ENCODE results near the gene WWTR1.

WWTR1 gene

GRCh38 chr3:149619136-149619535 lies 38.7 kb downstream of the WWTR1 start:
- Histone ChIP-seq H3K4me3 (ENCODE audit: low read depth in 1 of 2, low read length in 2 of 2) (no peak overlapping the region), H3K9me3 (ENCODE audit: low read length) (no peaks in the 10 kb centered on the region), H3K27me3 (ENCODE audit: control insufficient read depth in 1 of 2, insufficient read depth in 2 of 2, low read length in 2 of 2) (no peaks in the 10 kb centered on the region), H3K27ac (ENCODE audit: low read depth, low read length) (no peak overlapping the region), H3K9ac (ENCODE audit: low read length) (no peak overlapping the region), H3K36me3 (ENCODE audit: insufficient read depth, low read length) (no peaks in the 10 kb centered on the region), H3K4me1 (ENCODE audit: insufficient read depth, low read length) (peaks cover 72% of the 10 kb centered on the region)

- Histone ChIP-seq H3K9ac (ENCODE audit: low read length) (no peak overlapping the region), H3K4me3 (ENCODE audit: low read depth in 1 of 2, low read length in 2 of 2) (no peak overlapping the region), H3K27ac (ENCODE audit: low read depth, low read length) (no peak overlapping the region)
These were observed 39.4 kb downstream of the WWTR1 start for GRCh38 chr3:149618151-149619123.

GRCh38 chr3:149615731-149616221 lies 42.0 kb downstream of the WWTR1 start:
- Histone ChIP-seq H3K27ac (ENCODE audit: low read depth, low read length) (no peak overlapping the region), H3K27me3 (ENCODE audit: control insufficient read depth in 1 of 2, insufficient read depth in 2 of 2, low read length in 2 of 2) (no peaks in the 10 kb centered on the region), H3K4me3 (ENCODE audit: low read depth in 1 of 2, low read length in 2 of 2) (no peak overlapping the region), H3K4me1 (ENCODE audit: insufficient read depth, low read length) (peaks cover 81% of the 10 kb centered on the region), H3K9me3 (ENCODE audit: low read length) (no peaks in the 10 kb centered on the region), H3K9ac (ENCODE audit: low read length) (no peak overlapping the region), H3K36me3 (ENCODE audit: insufficient read depth, low read length) (no peaks in the 10 kb centered on the region)

More at GRCh38 chr3:149618151-149619123, 39.4 kb downstream of the WWTR1 start:
- Histone ChIP-seq H3K27me3 (ENCODE audit: control insufficient read depth in 1 of 2, insufficient read depth in 2 of 2, low read length in 2 of 2) (no peaks in the 10 kb centered on the region), H3K4me1 (ENCODE audit: insufficient read depth, low read length) (peaks cover 71% of the 10 kb centered on the region), H3K9me3 (ENCODE audit: low read length) (no peaks in the 10 kb centered on the region), H3K36me3 (ENCODE audit: insufficient read depth, low read length) (no peaks in the 10 kb centered on the region)

GRCh38 chr3:149613988-149614387 lies 43.8 kb downstream of the WWTR1 start:
- no peaks in the 10 kb centered on the region for H3K36me3 ChIP-seq (ENCODE audit: insufficient read depth, low read length)
- no peak overlapping the region for H3K27ac ChIP-seq (ENCODE audit: low read depth, low read length)
- H3K9ac ChIP-seq (ENCODE audit: low read length): no peak overlapping the region
- H3K4me1 ChIP-seq (ENCODE audit: insufficient read depth, low read length): peaks cover 78% of the 10 kb centered on the region
- no peak overlapping the region for H3K4me3 ChIP-seq (ENCODE audit: low read depth in 1 of 2, low read length in 2 of 2)
- no peaks in the 10 kb centered on the region for H3K9me3 ChIP-seq (ENCODE audit: low read length)
- H3K27me3 ChIP-seq (ENCODE audit: control insufficient read depth in 1 of 2, insufficient read depth in 2 of 2, low read length in 2 of 2): no peaks in the 10 kb centered on the region

GRCh38 chr3:149612456-149612855 lies 45.4 kb downstream of the WWTR1 start:
- Histone ChIP-seq H3K9me3 (ENCODE audit: low read length) (no peaks in the 10 kb centered on the region), H3K27me3 (ENCODE audit: control insufficient read depth in 1 of 2, insufficient read depth in 2 of 2, low read length in 2 of 2) (no peaks in the 10 kb centered on the region), H3K36me3 (ENCODE audit: insufficient read depth, low read length) (no peaks in the 10 kb centered on the region), H3K4me1 (ENCODE audit: insufficient read depth, low read length) (peaks cover 66% of the 10 kb centered on the region), H3K27ac (ENCODE audit: low read depth, low read length) (no peak overlapping the region), H3K4me3 (ENCODE audit: low read depth in 1 of 2, low read length in 2 of 2) (no peak overlapping the region), H3K9ac (ENCODE audit: low read length) (no peak overlapping the region)

GRCh38 chr3:149611149-149611548 lies 46.7 kb downstream of the WWTR1 start:
- Histone ChIP-seq H3K27ac (ENCODE audit: low read depth, low read length) (no peak overlapping the region), H3K4me1 (ENCODE audit: insufficient read depth, low read length) (peaks cover 67% of the 10 kb centered on the region), H3K9ac (ENCODE audit: low read length) (no peak overlapping the region), H3K36me3 (ENCODE audit: insufficient read depth, low read length) (no peaks in the 10 kb centered on the region), H3K9me3 (ENCODE audit: low read length) (no peaks in the 10 kb centered on the region), H3K4me3 (ENCODE audit: low read depth in 1 of 2, low read length in 2 of 2) (no peak overlapping the region), H3K27me3 (ENCODE audit: control insufficient read depth in 1 of 2, insufficient read depth in 2 of 2, low read length in 2 of 2) (no peaks in the 10 kb centered on the region)

- H3K9ac ChIP-seq (ENCODE audit: low read length): no peak overlapping the region
- no peak overlapping the region for H3K27ac ChIP-seq (ENCODE audit: low read depth, low read length)
- no peaks in the 10 kb centered on the region for H3K27me3 ChIP-seq (ENCODE audit: control insufficient read depth in 1 of 2, insufficient read depth in 2 of 2, low read length in 2 of 2)
- H3K9me3 ChIP-seq (ENCODE audit: low read length): no peaks in the 10 kb centered on the region
- no peak overlapping the region for H3K4me3 ChIP-seq (ENCODE audit: low read depth in 1 of 2, low read length in 2 of 2)
- H3K36me3 ChIP-seq (ENCODE audit: insufficient read depth, low read length): no peaks in the 10 kb centered on the region
- H3K4me1 ChIP-seq (ENCODE audit: insufficient read depth, low read length): peaks cover 67% of the 10 kb centered on the region
These were observed 47.3 kb downstream of the WWTR1 start for GRCh38 chr3:149610351-149611105.

- Histone ChIP-seq H3K4me1 (ENCODE audit: insufficient read depth, low read length) (peaks cover 72% of the 10 kb centered on the region), H3K9me3 (ENCODE audit: low read length) (no peaks in the 10 kb centered on the region), H3K36me3 (ENCODE audit: insufficient read depth, low read length) (no peaks in the 10 kb centered on the region), H3K9ac (ENCODE audit: low read length) (no peak overlapping the region), H3K4me3 (ENCODE audit: low read depth in 1 of 2, low read length in 2 of 2) (no peak overlapping the region), H3K27ac (ENCODE audit: low read depth, low read length) (no peak overlapping the region), H3K27me3 (ENCODE audit: control insufficient read depth in 1 of 2, insufficient read depth in 2 of 2, low read length in 2 of 2) (no peaks in the 10 kb centered on the region)
These were observed 48.2 kb downstream of the WWTR1 start for GRCh38 chr3:149609595-149609994.

- Histone ChIP-seq H3K4me1 (ENCODE audit: insufficient read depth, low read length) (peaks cover 77% of the 10 kb centered on the region), H3K27ac (ENCODE audit: low read depth, low read length) (no peak overlapping the region), H3K4me3 (ENCODE audit: low read depth in 1 of 2, low read length in 2 of 2) (no peak overlapping the region), H3K9ac (ENCODE audit: low read length) (no peak overlapping the region), H3K9me3 (ENCODE audit: low read length) (no peaks in the 10 kb centered on the region), H3K27me3 (ENCODE audit: control insufficient read depth in 1 of 2, insufficient read depth in 2 of 2, low read length in 2 of 2) (no peaks in the 10 kb centered on the region), H3K36me3 (ENCODE audit: insufficient read depth, low read length) (no peaks in the 10 kb centered on the region)
These were observed 48.8 kb downstream of the WWTR1 start for GRCh38 chr3:149608987-149609386.

GRCh38 chr3:149605902-149606301 lies 51.9 kb downstream of the WWTR1 start:
- Histone ChIP-seq H3K27ac (ENCODE audit: low read depth, low read length) (no peak overlapping the region), H3K4me3 (ENCODE audit: low read depth in 1 of 2, low read length in 2 of 2) (no peak overlapping the region), H3K9ac (ENCODE audit: low read length) (no peak overlapping the region), H3K9me3 (ENCODE audit: low read length) (no peaks in the 10 kb centered on the region), H3K27me3 (ENCODE audit: control insufficient read depth in 1 of 2, insufficient read depth in 2 of 2, low read length in 2 of 2) (no peaks in the 10 kb centered on the region), H3K36me3 (ENCODE audit: insufficient read depth, low read length) (peaks cover 4% of the 10 kb centered on the region), H3K4me1 (ENCODE audit: insufficient read depth, low read length) (peaks cover 66% of the 10 kb centered on the region)

GRCh38 chr3:149604125-149604875 lies 53.5 kb downstream of the WWTR1 start:
- Histone ChIP-seq H3K27ac (ENCODE audit: low read depth, low read length) (no peak overlapping the region), H3K4me3 (ENCODE audit: low read depth in 1 of 2, low read length in 2 of 2) (no peak overlapping the region), H3K4me1 (ENCODE audit: insufficient read depth, low read length) (peaks cover 60% of the 10 kb centered on the region), H3K9ac (ENCODE audit: low read length) (no peak overlapping the region), H3K9me3 (ENCODE audit: low read length) (no peaks in the 10 kb centered on the region), H3K27me3 (ENCODE audit: control insufficient read depth in 1 of 2, insufficient read depth in 2 of 2, low read length in 2 of 2) (no peaks in the 10 kb centered on the region), H3K36me3 (ENCODE audit: insufficient read depth, low read length) (peaks cover 4% of the 10 kb centered on the region)

Data from muscle layer of colon (tissue), 2 donors.